GM23248 (cell line): Measurements from ENCODE around the gene MGAT4A.

Experiments used
- EZH2 ChIP-seq: fragments of 200-600 bp; sonication (generic); IDR thresholded peaks from 2 replicates; pipeline ENCODE4 v1.6.1; 2018; ENCODE audit warnings: antibody characterized with exemption, mild to moderate bottlenecking; ENCODE audit not compliant: insufficient read depth, poor library complexity, severe bottlenecking
- EZH2phosphoT487 ChIP-seq: fragments of 200-600 bp; sonication (generic); IDR thresholded peaks from 2 replicates; pipeline ENCODE4 v1.6.1; 2018; ENCODE audit warnings: antibody characterized with exemption, moderate library complexity, mild to moderate bottlenecking, low read depth; ENCODE audit not compliant: insufficient read depth

DNA sequence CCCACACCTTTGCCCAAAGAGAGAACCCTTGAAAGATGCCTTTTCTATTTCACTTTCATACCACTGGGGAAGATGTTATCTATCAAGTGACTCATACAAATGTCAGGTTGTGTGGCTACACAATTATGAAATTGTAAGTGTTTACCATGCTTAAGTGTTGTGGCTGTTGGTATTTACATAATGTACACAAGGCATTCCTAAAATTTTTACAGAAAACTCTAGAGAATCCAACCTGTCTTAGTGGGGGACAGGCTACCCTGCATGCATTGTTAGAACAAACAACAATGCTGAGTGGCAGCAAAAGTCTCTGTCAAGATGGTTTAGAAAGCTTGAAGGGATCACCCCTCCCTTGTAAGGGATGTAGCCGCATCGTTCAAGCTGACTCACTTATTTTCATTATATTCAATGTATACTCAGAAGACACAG lies 5.5 kb upstream of the MGAT4A start:
- TF ChIP-seq EZH2: no peak
- TF ChIP-seq EZH2phosphoT487: no peak
